H1 (cell line): ENCODE measurements around the gene GBGT1. TPM values are rescaled to one million over a fixed set of nuclear protein-coding genes. Genes with fewer than 3 reads are reported as not detected.

Experiments
- CTCF ChIA-PET: fragments of 300-600 bp; sonication (Branson Sonifier 250); formaldehyde crosslinking; loops from one replicate; lab custom pipeline; 2021; ENCODE audit not compliant: partially characterized antibody; lab: Charles Lee
- POLR2A ChIA-PET: fragments of 300-600 bp; sonication (Branson Sonifier 250); formaldehyde crosslinking; loops from one replicate; lab custom pipeline; 2021; ENCODE audit warnings: inconsistent platforms; ENCODE audit not compliant: partially characterized antibody; lab: Charles Lee
- DNase-seq, 2 experiments: peaks; one replicate each; pipeline versions ENCODE4 v3.0.0 to v3.0.0-alpha.2; 2010 to 2022; ENCODE audit warnings: low spot score in 2 of 2, low read depth in 1 of 2, mixed read lengths in 1 of 2
- FAIRE-seq: peaks from 2 replicates; lab custom pipeline; 2011; peaks lifted over from hg19 to GRCh38; lab: Jason Lieb, UNC
- H2AFZ ChIP-seq: 2 replicates; pipeline ENCODE4 v1.8.1; 2012; ENCODE audit warnings: low read length, inconsistent platforms
- H2AK5ac ChIP-seq: 2 replicates; pipeline ENCODE4 v1.6.1; 2013; ENCODE audit warnings: low read depth, low read length
- H2BK120ac ChIP-seq: replicated peaks from 2 replicates; pipeline ENCODE3; 2013; ENCODE audit warnings: low read depth, low read length, inconsistent platforms
- H2BK12ac ChIP-seq: 2 replicates; pipeline ENCODE4 v1.6.1; 2013; ENCODE audit warnings: low read depth, low read length
- H2BK15ac ChIP-seq: 2 replicates; pipeline ENCODE4 v1.6.1; 2013; ENCODE audit warnings: low read length
- H2BK20ac ChIP-seq: 2 replicates; pipeline ENCODE4 v1.6.1; 2013; ENCODE audit warnings: low read length
- H2BK5ac ChIP-seq: 2 replicates; pipeline ENCODE4 v1.6.1; 2013; ENCODE audit warnings: low read depth, low read length
- H3K14ac ChIP-seq: 2 replicates; pipeline ENCODE4 v1.6.1; 2013; ENCODE audit warnings: inconsistent platforms; ENCODE audit not compliant: insufficient read length
- H3K18ac ChIP-seq: 2 replicates; pipeline ENCODE4 v1.6.1; 2013; ENCODE audit warnings: low read length; ENCODE audit errors: extremely low read depth
- H3K23ac ChIP-seq: 2 replicates; pipeline ENCODE4 v1.6.1; 2013; ENCODE audit warnings: inconsistent platforms; ENCODE audit not compliant: insufficient read length
- H3K23me2 ChIP-seq: 2 replicates; pipeline ENCODE4 v1.6.1; 2013; ENCODE audit warnings: low read depth, low read length
- H3K27ac ChIP-seq: 2 replicates; pipeline ENCODE4 v1.6.1; 2011; ENCODE audit warnings: low read depth, low read length, inconsistent platforms
- H3K27me3 ChIP-seq, 4 experiments: replicated peaks in 1 of 4; 1 replicate in 1 of 4; 2 replicates in 3 of 4; pipeline versions ENCODE4 v1.6.1 to v1.8.1; 2011 to 2013; ENCODE audit warnings: low read length in 3 of 4, mild to moderate bottlenecking in 3 of 4, inconsistent platforms in 2 of 4, mixed read lengths in 2 of 4, moderate library complexity in 1 of 4; ENCODE audit not compliant: control insufficient read depth in 3 of 4, insufficient read depth in 3 of 4; ENCODE audit errors: extremely low read depth in 1 of 4
- H3K36me3 ChIP-seq, 4 experiments: 2 replicates each; pipeline versions ENCODE4 v1.6.1 to v1.8.1; 2011 to 2013; ENCODE audit warnings: mild to moderate bottlenecking in 4 of 4, low read length in 3 of 4, moderate library complexity in 2 of 4, control low read depth in 1 of 4, inconsistent platforms in 1 of 4; ENCODE audit not compliant: insufficient read depth in 4 of 4, control insufficient read depth in 2 of 4
- H3K4ac ChIP-seq: replicated peaks from 2 replicates; pipeline ENCODE3; 2013; ENCODE audit warnings: low read length, low read depth, mixed read lengths, inconsistent platforms; ENCODE audit not compliant: insufficient read length
- H3K4me1 ChIP-seq, 4 experiments: replicated peaks in 1 of 4; 1 replicate in 1 of 4; 2 replicates in 3 of 4; pipeline versions ENCODE4 v1.6.1 to v1.8.1; 2011 to 2013; ENCODE audit warnings: low read length in 3 of 4, inconsistent platforms in 2 of 4, mixed read lengths in 1 of 4; ENCODE audit not compliant: insufficient read depth in 4 of 4, control insufficient read depth in 3 of 4
- H3K4me2 ChIP-seq, 2 experiments: 2 replicates each; pipeline versions ENCODE4 v1.6.1 to v1.8.1; 2011 to 2013; ENCODE audit warnings: low read depth in 2 of 2, low read length in 2 of 2, control low read depth in 1 of 2, inconsistent platforms in 1 of 2, mild to moderate bottlenecking in 1 of 2; ENCODE audit not compliant: insufficient read depth in 1 of 2
- H3K4me3 ChIP-seq, 4 experiments: fragments of 200-600, 300-600 bp in 1 of 4; sonication (generic), shearing (Covaris generic), sonication (Bioruptor Twin) in 1 of 4; 2 replicates each; pipeline versions ENCODE4 v1.5.1 to v1.8.1; 2011 to 2016; ENCODE audit warnings: low read length in 4 of 4, low read depth in 3 of 4, control low read depth in 2 of 4, inconsistent platforms in 2 of 4, mild to moderate bottlenecking in 2 of 4, mixed read lengths in 1 of 4, moderate library complexity in 1 of 4; ENCODE audit not compliant: insufficient read depth in 2 of 4; ENCODE audit errors: extremely low read depth in 1 of 4
- H3K56ac ChIP-seq: replicated peaks from 2 replicates; pipeline ENCODE3; 2013; ENCODE audit warnings: low read depth, mild to moderate bottlenecking, mixed read lengths, low read length, inconsistent platforms; ENCODE audit not compliant: insufficient read length
- H3K79me1 ChIP-seq: 2 replicates; pipeline ENCODE4 v1.6.1; 2013; ENCODE audit warnings: low read depth, low read length, control low read depth
- H3K79me2 ChIP-seq, 2 experiments: 2 replicates each; pipeline versions ENCODE4 v1.6.1 to v1.8.1; 2012 to 2013; ENCODE audit warnings: low read length in 2 of 2, mild to moderate bottlenecking in 2 of 2, inconsistent platforms in 1 of 2; ENCODE audit not compliant: insufficient read depth in 2 of 2, control insufficient read depth in 1 of 2
- H3K9ac ChIP-seq, 4 experiments: replicated peaks in 1 of 4; 1 replicate in 1 of 4; 2 replicates in 3 of 4; pipeline versions ENCODE4 v1.6.1 to v1.8.1; 2011 to 2013; ENCODE audit warnings: low read depth in 3 of 4, low read length in 3 of 4, control low read depth in 2 of 4, mild to moderate bottlenecking in 2 of 4, moderate library complexity in 2 of 4, inconsistent platforms in 1 of 4; ENCODE audit errors: extremely low read depth in 1 of 4
- H3K9me3 ChIP-seq, 2 experiments: 2 replicates each; pipeline versions ENCODE4 v1.6.1 to v1.8.1; 2012 to 2013; ENCODE audit warnings: mild to moderate bottlenecking in 2 of 2, moderate library complexity in 2 of 2, control low read depth in 1 of 2, inconsistent platforms in 1 of 2, low read depth in 1 of 2, low read length in 1 of 2, mixed read lengths in 1 of 2; ENCODE audit not compliant: insufficient read depth in 2 of 2
- H4K20me1 ChIP-seq, 2 experiments: replicated peaks in 1 of 2; 2 replicates each; pipeline versions ENCODE3 to v1.8.1; 2011 to 2013; ENCODE audit warnings: inconsistent platforms in 2 of 2, low read length in 2 of 2, mild to moderate bottlenecking in 1 of 2; ENCODE audit not compliant: insufficient read depth in 2 of 2, control insufficient read depth in 1 of 2
- H4K5ac ChIP-seq: 2 replicates; pipeline ENCODE4 v1.6.1; 2013; ENCODE audit warnings: low read length, low read depth, mixed read lengths, inconsistent platforms; ENCODE audit not compliant: insufficient read length
- H4K8ac ChIP-seq: 2 replicates; pipeline ENCODE4 v1.8.0; 2013; ENCODE audit warnings: mild to moderate bottlenecking, moderate library complexity, low read length, inconsistent platforms; ENCODE audit not compliant: insufficient read depth; ENCODE audit errors: extremely low read depth
- H4K91ac ChIP-seq: replicated peaks from 2 replicates; pipeline ENCODE3; 2013; ENCODE audit warnings: low read length, mixed read lengths, inconsistent platforms; ENCODE audit not compliant: insufficient read length
- FOSL1 ChIP-seq: IDR thresholded peaks from 2 replicates; pipeline ENCODE4 v1.6.1; 2011; ENCODE audit warnings: mild to moderate bottlenecking, low read depth, low read length, moderate library complexity; ENCODE audit not compliant: insufficient read depth
- KDM4A ChIP-seq: IDR thresholded peaks from one replicate; pipeline ENCODE4 v1.7.1; 2012; ENCODE audit warnings: low read depth, mild to moderate bottlenecking, moderate library complexity, low read length, inconsistent platforms; ENCODE audit not compliant: severe bottlenecking
- RNF2 ChIP-seq: fragments of 200-900, 300-1000 bp; sonication (generic); IDR thresholded peaks from 2 replicates; pipeline ENCODE4 v1.7.1; 2016; ENCODE audit warnings: borderline replicate concordance, low read depth, mild to moderate bottlenecking, antibody characterized with exemption, low read length; ENCODE audit not compliant: poor library complexity, severe bottlenecking; ENCODE audit errors: missing control alignments
- SIRT6 ChIP-seq: IDR thresholded peaks from one replicate; pipeline ENCODE4 v1.7.1; 2012; ENCODE audit warnings: low read length, inconsistent platforms
- WGBS, 2 experiments: shearing (Covaris generic) in 1 of 2; methylation state at CpG; one replicate each; pipeline versions ENCODE4 v1.1.6 to v1.1.7; 2013 to 2015; ENCODE audit warnings: low lambda C conversion rate in 2 of 2, mixed read lengths in 2 of 2, inconsistent platforms in 1 of 2, low coverage in 1 of 2, missing lambda C conversion rate in 1 of 2; ENCODE audit not compliant: insufficient replicate concordance in 2 of 2, insufficient coverage in 1 of 2, insufficient read length in 1 of 2; ENCODE audit errors: extremely low coverage in 1 of 2, missing lambda C conversion rate in 1 of 2; 5-methylcytosine and 5-hydroxymethylcytosine counted together
- polyA plus RNA-seq, 7 experiments: library from polyadenylated mRNA; depleted of rRNA in 3 of 7; stranded (reverse) in 5 of 7; unstranded in 2 of 7; fragments of >200 nt in 5 of 7; fragments of 200-250 nt in 2 of 7; gene quantifications; 1 replicate in 5 of 7; 2 replicates in 1 of 7; 4 replicates in 1 of 7; pipeline versions ENCODE4 v1.2.1 to v1.2.3, GENCODE V29; 2011 to 2013; ENCODE audit warnings: missing spikeins in 2 of 7, mixed read lengths in 2 of 7
- total RNA-seq: library from RNA; stranded (reverse); fragmentation: NEBNext Ultra II Directional; extraction: Animal tissue kit (Norgen Biotek cat#: 25700); gene quantifications from 2 replicates; pipeline ENCODE4 v1.2.1, GENCODE V29; 2021

GBGT1 gene
- total and polyA plus RNA-seq, 2 of the 8 experiments (the other 6 are each of a cell fraction or from before 2014, with no cell fraction given) = 7.1 to 9.7 TPM

GRCh38 chr9:133103987-133104505, 59.7 kb downstream of the GBGT1 start:
- H3K9ac ChIP-seq = no peak overlapping the region
- H3K36me3 ChIP-seq = peaks cover 2 to 20% (median 5%) of the 10 kb centered on the region in 4 experiments; a peak in 7 of 8 replicates
- 83% methylated on average over 10 of the region's 12 CpGs; no CpG with 5 or more reads in 1 of the 2 experiments for WGBS, 2 experiments
- no peaks in the 10 kb centered on the region for H3K79me2 ChIP-seq
- H3K9me3 ChIP-seq = no peaks in the 10 kb centered on the region
- no peak overlapping the region for H3K4me2 ChIP-seq
- H3K18ac ChIP-seq = no peak overlapping the region
- no peak overlapping the region; the same call in 1 of the 2 replicates for H4K8ac ChIP-seq
- H3K56ac ChIP-seq = no peak overlapping the region
- no peak overlapping the region for H2BK15ac ChIP-seq
- H3K4me1 ChIP-seq = peaks cover 0 to 8% (median 3%) of the 10 kb centered on the region in 4 experiments; a peak in 3 of 7 replicates
- H2AK5ac ChIP-seq = no peak overlapping the region
- FAIRE-seq (no peak), DNase-seq (no peak)
- no peak overlapping the region for H2BK120ac ChIP-seq
- H2AFZ ChIP-seq = no peak overlapping the region
- no peaks in the 10 kb centered on the region for H3K79me1 ChIP-seq
- no peak overlapping the region for H3K27ac ChIP-seq
- H3K4ac ChIP-seq = no peak overlapping the region
- no peak overlapping the region for H2BK20ac ChIP-seq
- H2BK5ac ChIP-seq = no peak overlapping the region
- peaks cover 2 to 11% of the 10 kb centered on the region in 2 experiments for H4K20me1 ChIP-seq
- no peak overlapping the region for H3K23ac ChIP-seq
- no peak overlapping the region for H3K14ac ChIP-seq
- POLR2A ChIA-PET = no interaction called here
- CTCF ChIA-PET = interaction anchor here (0.6 to 19.3 kb wide), 13 partner anchors 7 to 87 kb away, joined by 3 to 337 read pairs (median 16); partner anchors contain the start of gene RALGDS
- H3K27me3 ChIP-seq = no peaks in the 10 kb centered on the region
- no peaks in the 10 kb centered on the region for H3K23me2 ChIP-seq
- H3K4me3 ChIP-seq = no peak overlapping the region
- H4K5ac ChIP-seq = no peak overlapping the region
- H2BK12ac ChIP-seq = no peak overlapping the region
- H4K91ac ChIP-seq = no peak overlapping the region
- no peak for TF ChIP-seq RNF2
- no peak for TF ChIP-seq FOSL1
- TF ChIP-seq KDM4A = no peak
- TF ChIP-seq SIRT6 = no peak
